ENCODE data around the gene NACA. TPM values are rescaled to one million over a fixed set of nuclear protein-coding genes. Genes with fewer than 3 reads are reported as not detected.
A peak's percentile ranks its signal among the peaks of the same experiment; 100 is the strongest.
"Not testable (repeated sequence)": the region's sequence is repeated elsewhere in the genome, so short reads cannot be mapped to it uniquely, and the experiment has no call there.

Gene NACA
- total RNA-seq, 1 donor from 2014 or later = 223 TPM

DNA sequence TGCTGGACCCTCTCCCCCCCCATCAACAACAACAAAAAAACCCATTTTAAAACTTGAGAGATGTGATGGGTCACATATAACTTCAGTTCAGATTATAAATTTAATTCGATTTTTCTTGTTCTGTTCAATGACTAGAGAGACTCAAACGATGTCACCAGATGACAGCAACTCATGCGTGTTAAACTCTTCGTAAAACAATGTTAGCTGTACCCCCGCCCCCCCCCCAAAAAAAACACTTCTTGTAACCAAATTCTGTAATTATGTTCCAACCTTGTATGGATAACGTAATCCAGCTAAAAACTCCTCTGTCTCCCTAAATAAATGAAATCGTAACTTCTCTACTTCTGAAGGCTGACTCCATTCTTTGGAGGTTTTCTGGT is 614 bp upstream of the NACA start:
- no peak for ATAC-seq

DNA sequence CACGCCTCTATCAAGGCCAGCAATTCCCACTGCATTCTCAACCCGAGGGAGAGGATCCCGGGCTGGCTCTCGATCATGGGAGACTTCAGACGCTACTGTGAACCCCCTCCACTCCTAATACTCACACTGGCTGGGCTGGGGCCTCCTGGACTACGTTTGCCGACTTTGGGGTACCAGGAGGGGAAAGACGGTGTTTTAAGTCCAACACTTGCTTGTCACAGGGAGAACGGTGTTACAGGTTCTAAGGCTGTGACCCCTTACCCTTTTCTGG is 463 bp downstream of the NACA start:
- ATAC-seq (peak; percentile 13), DNase-seq (ENCODE audit: low spot score) (no peak)

More for the DNA sequence above, 614 bp upstream of the NACA start:
- no peak for DNase-seq (ENCODE audit: low spot score)

DNA sequence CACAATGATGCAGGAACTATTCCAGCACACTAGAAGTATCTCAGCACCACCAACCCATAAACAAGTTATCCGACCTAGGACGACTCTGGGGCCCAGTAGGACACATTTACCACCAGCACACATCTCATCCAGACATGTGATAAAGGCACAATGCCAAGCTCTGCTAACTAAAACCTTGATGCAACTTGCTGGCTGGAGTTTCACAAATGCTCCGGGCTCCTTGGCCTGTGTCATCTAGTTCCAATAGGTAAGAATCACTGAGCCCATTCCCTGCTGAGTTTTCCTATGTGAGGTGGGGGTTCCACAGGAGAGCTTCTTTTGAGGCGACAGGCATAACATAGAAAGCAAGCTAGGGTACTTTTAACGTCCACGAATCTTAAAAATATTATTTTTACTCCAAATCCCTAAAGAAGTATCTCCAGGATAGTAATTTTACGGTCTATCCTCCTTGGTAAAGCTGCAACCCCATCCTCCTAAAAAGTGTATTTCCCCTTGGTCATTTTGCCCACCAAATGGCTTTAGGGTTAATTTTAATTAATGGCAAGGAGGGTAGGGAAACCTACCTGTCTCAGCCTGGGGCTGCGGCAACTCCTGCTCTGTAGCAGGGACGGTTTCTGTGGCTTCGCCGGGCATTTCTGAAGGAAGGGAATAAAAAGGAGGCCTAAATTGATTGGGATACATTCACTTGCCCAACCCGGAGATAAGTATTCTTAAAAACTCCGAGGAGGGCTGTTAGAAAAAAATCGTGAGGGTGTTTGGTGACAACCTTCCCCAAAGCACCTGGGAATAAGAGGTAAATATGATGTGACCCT is 1.0 kb downstream of the NACA start:
- DNase-seq (ENCODE audit: low spot score) = peak; percentile 78
- ATAC-seq = peak; percentile 46

DNA sequence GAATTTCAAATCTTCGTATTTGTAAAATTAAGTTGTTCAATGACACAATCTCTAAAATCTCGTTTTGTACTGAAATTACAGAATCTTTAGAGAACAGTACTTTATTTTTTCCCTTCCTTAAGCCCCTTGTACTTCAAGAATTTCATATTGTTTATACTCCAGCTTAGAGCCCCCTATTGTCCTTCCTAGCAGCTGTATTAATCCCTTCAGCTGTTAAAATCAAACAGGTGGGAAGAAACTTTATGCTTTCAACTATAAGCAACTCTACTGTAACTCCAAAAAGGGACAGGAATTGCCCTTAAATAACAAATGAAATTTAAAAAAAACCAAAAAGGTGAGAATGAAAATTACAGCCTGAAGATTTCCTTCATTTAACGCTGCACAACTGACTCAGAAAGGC is 1.7 kb downstream of the NACA start:
- no peak for DNase-seq (ENCODE audit: low spot score)
- no peak for ATAC-seq

DNA sequence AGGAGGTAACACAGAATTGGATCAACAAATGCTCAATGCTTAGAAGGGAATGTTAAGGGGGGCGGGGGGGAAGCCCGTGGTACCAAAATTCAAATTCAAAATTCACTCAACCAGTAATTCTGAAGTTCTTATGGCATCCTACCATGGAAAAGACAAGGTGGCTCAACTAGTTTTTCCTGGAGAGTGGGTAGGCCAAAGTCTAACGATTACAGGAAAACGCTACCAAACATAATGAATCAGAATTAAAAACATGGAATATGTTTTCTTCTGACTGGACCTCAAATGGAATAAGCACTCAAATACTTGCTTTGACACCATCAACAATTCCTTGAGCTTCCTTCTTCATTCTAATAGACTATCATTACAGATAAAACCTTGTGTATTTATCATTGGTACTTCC is 2.3 kb downstream of the NACA start:
- ATAC-seq (no peak), DNase-seq (ENCODE audit: low spot score) (no peak)

DNA sequence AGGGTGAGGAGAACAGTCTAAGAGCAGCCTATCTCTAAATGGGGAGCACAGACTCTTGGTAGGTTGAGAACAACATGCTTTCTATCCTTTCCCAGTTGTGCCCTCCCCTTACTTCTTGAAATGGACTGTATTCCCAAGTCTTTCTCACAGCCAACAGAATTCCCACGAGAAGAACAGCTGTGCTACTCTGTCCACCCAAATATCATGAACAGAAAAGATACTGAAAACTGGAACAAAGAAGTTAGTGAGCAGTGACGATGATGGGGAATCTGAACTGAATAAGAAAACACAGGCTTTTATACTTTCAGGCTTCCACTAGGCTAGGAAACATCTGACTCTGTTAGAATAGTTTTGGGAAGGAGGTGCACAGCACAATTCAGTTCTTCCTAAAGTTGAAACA is 3.4 kb downstream of the NACA start:
- DNase-seq (ENCODE audit: low spot score) (no peak), ATAC-seq (no peak)

DNA sequence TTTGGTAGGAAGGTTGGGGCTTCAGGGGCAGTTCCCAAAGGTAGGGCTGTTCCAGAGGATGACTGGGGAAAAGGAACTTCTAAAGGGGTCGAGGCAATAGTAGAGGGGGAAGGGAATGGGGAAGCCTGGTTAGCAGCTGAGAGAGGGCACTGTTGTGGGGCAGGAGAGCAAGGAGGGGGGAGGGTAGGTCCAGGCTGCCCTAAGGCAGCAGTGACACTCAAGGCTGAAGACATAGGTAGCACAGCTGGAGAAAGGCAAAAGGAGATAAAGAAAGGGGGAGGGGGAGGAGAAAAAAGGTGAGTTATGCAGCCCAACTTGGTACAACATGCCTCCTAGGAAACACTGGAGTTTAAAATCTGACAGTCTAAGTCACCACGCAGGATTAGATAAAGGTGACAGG is 3.9 kb downstream of the NACA start:
- DNase-seq (ENCODE audit: low spot score) (no peak), ATAC-seq (no peak)

DNA sequence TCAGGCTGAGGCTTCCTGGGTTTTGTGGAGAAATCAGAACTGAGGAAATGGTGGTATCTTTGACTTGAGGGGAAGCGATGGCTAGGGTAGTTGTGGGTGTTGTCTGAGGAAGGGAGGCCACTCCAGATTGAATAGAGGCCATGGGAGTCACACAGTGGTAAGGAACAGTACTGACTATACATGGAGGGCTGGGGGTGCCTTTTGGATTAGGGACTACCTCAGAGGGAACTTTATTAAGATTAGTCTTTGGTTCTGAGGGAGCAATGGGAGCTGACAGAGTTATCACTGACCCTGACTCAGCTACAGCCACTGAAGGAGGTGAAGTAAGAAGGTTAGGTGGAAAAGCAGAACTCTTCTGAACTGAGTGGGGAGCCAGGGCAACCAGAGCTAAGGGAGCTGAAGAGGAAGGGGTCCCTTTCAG is 4.4 kb downstream of the NACA start:
- ATAC-seq (no peak), DNase-seq (ENCODE audit: low spot score) (peak; percentile 41)

DNA sequence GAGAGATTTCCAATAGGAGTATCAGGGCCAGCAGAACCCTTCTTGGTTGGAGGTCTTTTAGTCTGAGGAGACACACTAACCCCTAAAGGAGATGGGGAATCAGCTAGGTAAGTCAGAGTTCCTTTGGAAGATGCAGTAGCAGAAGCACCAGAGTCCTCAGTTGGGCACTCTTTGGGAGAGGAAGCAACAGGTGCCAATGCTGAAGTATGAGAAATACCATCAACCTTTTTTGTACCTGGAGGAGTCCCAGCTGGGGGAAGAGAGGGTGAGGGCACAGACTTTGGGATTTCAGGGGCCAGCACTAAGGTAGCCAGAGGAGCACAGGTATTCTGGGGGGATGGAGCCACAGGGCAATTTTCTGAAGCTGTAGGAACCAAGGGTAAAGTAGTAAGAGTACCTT is 6.0 kb downstream of the NACA start:
- ATAC-seq = no peak
- peak; percentile 31 for DNase-seq (ENCODE audit: low spot score)

DNA sequence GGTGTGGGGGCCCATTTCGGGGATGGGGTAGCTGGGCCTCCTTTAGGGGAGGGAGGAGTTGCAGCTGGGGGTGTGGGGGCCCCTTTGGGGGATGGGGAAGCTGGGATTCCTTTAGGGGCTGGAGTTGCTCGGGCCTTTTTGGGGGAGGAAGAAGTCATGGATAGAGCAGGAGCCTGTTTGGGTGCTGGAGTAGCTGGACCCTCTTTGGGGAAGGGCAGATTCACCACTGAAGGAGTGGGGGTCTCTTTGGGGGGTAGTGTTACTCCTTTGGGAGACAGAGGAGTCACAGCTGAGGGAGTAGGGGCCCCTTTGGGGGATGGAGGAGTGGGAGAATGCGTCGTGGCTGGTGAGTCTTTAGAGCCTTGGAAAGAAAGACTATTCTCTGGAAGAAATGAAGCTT is 6.5 kb downstream of the NACA start:
- peak; percentile 30 for DNase-seq (ENCODE audit: low spot score)
- ATAC-seq = no peak

DNA sequence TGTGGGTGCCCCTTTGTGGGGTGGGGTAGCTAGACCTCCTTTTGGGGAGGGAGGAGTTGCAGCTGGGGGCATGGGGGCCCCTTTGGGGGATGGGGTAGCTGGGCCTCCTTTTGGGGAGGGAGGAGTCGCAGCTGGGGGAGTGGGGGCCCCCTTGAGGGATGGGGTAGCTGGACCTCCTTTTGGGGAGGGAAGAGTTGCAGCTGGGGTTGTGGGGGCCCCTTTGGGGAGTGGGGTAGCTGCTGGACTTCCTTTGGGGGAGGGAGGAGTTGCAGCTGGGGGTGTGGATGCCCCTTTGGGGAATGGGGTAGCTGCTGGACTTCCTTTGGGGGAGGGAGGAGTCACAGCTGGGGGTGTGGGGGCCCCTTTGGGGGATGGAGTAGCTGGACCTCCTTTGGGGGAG is 7.0 kb downstream of the NACA start:
- DNase-seq (ENCODE audit: low spot score) (no peak), ATAC-seq (no peak)

DNA sequence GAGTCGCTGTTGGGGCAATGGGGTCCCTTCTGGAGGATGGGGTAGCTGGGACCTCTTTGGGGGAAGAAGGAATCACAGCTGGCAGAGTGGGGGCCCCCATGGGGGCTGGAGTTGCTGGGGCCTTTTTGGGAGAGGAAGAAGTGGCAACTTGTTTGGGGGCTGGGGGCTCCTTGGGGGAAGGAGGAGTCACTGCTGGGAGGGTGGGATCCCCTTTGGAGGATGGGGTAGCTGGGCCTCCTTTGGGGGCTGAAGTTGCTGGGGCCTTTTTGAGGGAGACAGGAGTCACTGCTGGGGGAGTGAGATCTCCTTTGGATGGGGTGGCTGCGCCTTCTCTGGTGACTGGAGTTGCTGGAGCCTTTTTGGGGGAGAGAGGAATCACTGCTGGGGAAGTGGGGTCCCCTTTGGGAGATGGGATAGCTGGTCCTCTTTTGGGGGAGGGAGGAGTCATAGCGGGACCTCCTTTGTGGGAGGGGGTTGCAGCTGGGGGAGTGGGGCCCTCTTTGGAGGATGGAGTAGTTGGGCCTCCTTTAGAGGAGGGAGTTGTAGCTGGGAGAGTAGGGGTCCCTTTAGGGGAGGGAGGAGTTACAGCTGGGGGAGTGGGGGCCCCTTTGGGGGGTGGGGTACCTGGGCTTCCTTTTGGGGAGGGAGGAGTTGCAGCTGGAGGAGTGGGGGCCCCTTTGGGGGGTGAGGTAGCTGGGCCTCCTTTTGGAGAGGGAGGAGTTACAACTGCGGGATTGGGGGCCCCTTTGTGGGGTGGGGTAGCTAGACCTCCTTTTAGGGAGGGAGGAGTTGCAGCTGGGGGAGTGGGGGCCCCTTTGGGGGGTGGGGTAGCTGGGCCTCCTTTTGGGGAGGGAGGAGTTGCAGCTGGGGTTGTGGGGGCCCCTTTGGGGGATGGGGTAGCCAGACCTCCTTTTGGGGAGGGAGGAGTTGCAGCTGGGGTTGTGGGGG is 7.9 kb downstream of the NACA start:
- DNase-seq (ENCODE audit: low spot score) (no peak), ATAC-seq (no peak)

DNA sequence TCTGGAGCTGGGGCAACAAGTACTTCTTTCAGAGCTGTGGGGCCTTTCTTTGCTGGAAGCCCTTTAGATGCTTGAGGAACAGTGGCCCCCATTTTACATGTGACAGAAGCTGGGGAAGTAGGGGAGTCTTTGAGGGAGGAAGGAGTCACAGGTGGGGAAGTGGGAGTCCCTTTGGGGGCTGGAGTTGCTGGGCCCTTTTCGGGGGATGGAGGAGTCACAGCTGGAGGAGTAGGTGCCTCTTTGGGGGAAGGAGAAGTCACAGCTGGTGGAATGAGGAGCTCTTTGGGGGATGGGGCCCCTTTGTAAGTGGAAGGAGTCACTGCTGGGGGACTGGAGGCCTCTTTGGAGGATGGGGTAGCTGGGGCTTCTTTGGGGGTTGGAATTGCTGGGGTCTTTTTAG is 8.6 kb downstream of the NACA start:
- DNase-seq (ENCODE audit: low spot score) (no peak), ATAC-seq (no peak)

DNA sequence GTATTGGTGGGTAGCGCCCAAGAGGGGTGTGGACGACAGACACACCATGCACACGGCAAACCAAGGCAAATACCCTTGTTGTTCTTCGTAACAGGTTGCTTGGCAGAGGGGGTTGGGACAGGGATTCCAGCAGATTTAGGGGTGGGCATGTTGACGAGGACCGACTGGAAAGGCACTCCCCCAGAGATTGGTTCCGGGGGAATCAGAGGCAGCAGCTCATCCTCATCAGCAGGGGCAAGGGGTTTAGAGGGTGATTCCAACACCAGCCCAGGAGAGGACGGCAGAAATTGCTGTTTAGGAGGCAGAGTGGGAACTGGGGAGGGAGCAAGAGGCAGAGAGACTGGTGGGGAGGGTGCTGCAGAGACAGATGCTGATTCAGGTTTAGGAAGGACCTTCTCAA is 9.3 kb downstream of the NACA start:
- no peak for ATAC-seq

DNA sequence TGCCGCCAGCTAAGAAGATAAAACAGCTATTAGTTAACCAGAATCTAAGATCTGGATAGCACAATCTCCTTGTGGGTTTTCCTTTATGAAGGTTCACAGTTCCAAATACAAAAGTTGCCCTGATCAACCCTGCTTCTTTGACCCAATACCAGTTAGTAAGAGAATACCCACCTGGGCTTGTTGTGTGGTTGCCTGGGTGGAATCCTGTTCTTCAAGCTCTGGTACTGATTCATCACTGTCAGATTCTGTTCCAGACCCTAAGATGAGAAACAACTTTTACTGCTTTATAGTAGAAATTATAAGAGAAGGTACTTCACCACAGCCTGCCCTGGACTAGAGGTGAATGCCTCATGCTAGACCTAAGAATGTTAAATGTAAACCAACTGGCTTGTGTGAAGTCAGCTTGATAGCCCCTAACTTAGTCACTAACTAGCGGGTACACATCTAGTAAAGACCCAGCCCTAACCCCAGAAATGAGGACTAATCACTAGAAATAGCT is 10.6 kb downstream of the NACA start:
- ATAC-seq (no peak), DNase-seq (ENCODE audit: low spot score) (no peak)

More for the DNA sequence above, 9.3 kb downstream of the NACA start:
- DNase-seq (ENCODE audit: low spot score) = no peak

DNA sequence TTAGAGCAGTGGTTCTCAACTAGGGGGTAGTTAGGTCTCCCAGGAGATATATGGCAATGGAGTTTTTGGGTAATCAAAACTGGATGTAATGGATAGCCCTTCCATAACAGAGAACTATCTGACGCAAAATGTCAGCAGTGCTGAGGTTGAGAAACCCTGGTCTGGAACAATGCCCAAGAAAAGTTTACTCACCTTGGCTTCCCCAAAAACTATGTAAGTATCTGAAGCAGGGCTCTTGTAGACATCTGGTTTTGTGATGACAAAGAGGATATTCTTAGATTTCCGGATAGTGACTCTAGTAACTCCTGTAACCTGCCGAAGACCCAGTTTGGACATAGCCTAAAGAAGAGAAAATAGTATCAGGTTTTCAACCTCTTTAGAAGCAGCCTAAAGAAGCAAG is 11.8 kb downstream of the NACA start:
- DNase-seq (ENCODE audit: low spot score) = no peak
- ATAC-seq = no peak

DNA sequence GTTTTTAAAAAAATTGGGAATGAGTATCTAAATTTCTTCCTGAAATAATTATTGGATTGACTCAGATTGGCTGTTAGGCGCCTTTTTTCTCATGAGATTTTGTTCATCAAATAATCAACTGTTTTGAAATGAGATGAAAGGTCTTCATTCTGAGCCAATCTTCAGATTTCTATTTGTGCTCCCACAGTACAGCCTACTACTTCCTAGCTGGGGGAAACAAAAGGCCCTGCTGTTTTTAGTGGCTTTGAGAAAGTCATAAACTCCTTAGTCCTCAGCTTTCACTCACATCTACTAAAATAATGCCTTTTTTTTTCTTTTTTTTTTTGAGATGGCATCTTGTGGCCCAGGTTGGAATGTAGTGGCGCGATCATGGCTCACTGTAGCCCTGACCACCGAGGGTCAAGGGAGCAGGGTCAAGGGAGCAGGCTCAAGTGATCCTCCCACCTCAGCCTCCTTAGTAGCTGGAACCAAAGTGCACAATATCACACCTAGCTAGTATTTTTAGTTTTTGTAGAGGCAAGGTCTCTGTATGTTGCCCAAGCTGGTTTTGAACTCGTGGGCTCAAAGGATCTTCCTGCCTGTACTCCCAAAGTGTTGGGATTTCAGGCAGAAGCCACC is 15.2 kb downstream of the NACA start:
- ATAC-seq (no peak), DNase-seq (ENCODE audit: low spot score) (no peak)

DNA sequence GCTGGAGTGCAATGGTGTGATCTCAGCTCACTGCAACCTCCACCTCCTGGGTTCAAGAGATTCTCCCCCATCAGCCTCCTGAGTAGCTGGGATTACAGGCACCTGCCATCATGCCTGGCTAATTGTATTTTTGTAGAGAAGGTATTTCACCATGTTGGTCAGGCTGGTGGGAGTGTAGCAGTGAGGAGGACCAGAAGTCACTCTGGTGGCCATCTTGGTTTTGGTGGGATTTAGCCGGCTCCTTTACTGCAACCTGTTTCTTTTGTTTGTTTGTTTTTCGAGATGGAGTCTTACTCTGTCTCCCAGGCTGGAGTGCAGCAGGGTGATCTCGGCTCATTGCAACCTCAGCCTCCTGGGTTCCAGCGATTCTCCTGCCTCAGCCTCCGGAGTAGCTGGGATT is 20.6 kb downstream of the NACA start:
- DNase-seq (ENCODE audit: low spot score); ATAC-seq: not testable (repeated sequence)

DNA sequence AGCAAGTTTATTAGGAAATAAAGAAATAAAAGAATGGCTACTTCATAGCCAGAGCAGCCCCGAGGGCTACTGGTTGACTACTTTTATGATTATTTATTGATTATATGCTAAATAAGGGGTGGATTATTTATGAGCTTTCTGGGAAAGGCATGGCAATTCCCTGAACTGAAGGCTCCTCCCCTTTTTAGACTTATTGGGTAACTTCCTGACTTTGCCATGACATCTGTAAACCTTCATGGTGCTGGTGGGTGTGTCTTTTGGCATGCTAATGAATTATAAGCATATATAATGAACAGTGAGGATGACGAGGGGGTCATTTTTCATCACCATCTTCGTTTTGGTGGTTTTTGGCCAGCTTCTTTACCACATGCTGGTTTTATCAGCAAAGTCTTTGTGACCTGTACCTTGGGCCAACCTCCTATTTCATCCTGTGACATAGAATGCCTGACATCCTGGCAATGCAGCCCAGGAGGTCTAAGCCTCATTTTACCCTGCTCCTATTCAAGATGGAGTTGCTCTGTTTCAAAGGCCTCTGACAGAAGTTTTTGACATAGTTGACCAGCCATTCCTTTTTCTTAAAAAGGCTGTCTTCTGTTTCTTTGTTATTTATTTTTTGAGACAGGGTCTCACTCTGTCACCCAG is 26.0 kb downstream of the NACA start:
- no peak for ATAC-seq
- DNase-seq (ENCODE audit: low spot score) = no peak

DNA sequence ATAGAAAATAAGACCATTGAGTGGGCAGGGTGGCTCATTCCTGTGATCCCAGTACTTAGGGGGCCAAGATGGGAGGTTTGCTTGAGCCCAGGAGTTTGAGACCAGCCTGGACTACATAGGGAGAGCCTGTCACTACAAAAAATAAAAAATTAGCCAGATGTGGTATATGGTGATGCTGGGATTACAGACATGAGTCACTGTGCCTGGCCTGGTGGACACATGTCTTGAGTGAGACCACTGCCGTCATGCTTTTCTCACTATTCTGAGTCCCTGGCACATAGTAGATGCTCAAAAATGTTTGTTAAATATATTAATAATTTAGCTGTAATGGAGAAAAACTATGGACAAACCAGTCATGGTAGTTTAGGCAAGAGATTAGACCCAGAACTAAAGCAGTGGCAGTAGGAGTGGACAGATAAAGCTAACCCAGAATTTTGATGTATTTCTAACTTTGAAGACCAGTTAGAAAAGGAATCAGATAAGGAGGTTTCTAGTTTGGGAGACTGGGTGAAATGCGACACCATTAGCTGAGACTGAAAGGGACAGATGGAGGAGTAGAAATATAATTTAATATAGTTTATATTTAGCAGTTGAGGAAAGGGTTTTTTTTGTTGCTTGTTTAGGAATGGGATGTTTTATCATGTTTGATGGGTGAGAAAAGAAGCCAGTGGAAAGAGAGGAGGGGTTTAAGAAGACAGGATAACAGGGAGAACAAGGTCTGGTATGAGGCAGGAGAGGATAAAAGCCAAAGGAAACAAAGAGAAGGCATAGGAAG is 29.6 kb downstream of the NACA start:
- ATAC-seq (no peak), DNase-seq (ENCODE audit: low spot score) (no peak)

Measured in left lobe of liver (tissue), 2 donors.